Ishikawa (cell line): ENCODE results near the gene GPR151.

Experiments used
- EP300 ChIP-seq: IDR thresholded peaks from 2 replicates; pipeline ENCODE4 v1.6.1; 2012; ENCODE audit warnings: borderline replicate concordance
- MAX ChIP-seq: IDR thresholded peaks from 2 replicates; pipeline ENCODE4 v1.6.1; 2012

GRCh38 chr5:146466521-146467349, 49.3 kb downstream of the GPR151 start:
- TF ChIP-seq EP300 (no peak), MAX (no peak)
